HUES64 (cell line): ENCODE results near the gene OLAH.

Source experiments
- H3K27ac ChIP-seq: 2 replicates; pipeline ENCODE4 v1.7.0; 2013; ENCODE audit warnings: low read depth, low read length, inconsistent platforms
- H3K27me3 ChIP-seq: 2 replicates; pipeline ENCODE4 v1.6.1; 2013; ENCODE audit warnings: mild to moderate bottlenecking, low read length; ENCODE audit not compliant: insufficient read depth
- H3K36me3 ChIP-seq: 2 replicates; pipeline ENCODE4 v1.6.1; 2013; ENCODE audit warnings: mild to moderate bottlenecking, low read length; ENCODE audit not compliant: insufficient read depth
- H3K4me1 ChIP-seq: 2 replicates; pipeline ENCODE4 v1.6.1; 2013; ENCODE audit warnings: mild to moderate bottlenecking, low read length, moderate library complexity; ENCODE audit not compliant: insufficient read depth
- H3K4me3 ChIP-seq: 2 replicates; pipeline ENCODE4 v1.5.1; 2013; ENCODE audit warnings: mild to moderate bottlenecking, low read length, moderate library complexity
- H3K9ac ChIP-seq: 2 replicates; pipeline ENCODE4 v1.6.1; 2013; ENCODE audit warnings: mild to moderate bottlenecking, low read depth, low read length
- H3K9me3 ChIP-seq: 2 replicates; pipeline ENCODE4 v1.6.1; 2013; ENCODE audit warnings: low read depth, low read length; ENCODE audit not compliant: insufficient read depth
- WGBS: fragments of 150-250, 120-280 bp; methylation state at CpG from one replicate; pipeline ENCODE4 v1.1.7; 2013; ENCODE audit warnings: missing lambda C conversion rate; 5-methylcytosine and 5-hydroxymethylcytosine counted together

Gene OLAH

GRCh38 chr10:15038416-15038815 is 5.3 kb upstream of the OLAH start:
- WGBS, result 92% methylated on average over 10 of the region's 10 CpGs
- no peaks in the 10 kb centered on the region for H3K36me3 ChIP-seq
- no peak overlapping the region for H3K4me3 ChIP-seq
- H3K9me3 ChIP-seq, result no peaks in the 10 kb centered on the region
- no peak overlapping the region for H3K9ac ChIP-seq
- H3K27me3 ChIP-seq, result no peaks in the 10 kb centered on the region
- no peak overlapping the region for H3K27ac ChIP-seq
- H3K4me1 ChIP-seq, result peaks cover 6% of the 10 kb centered on the region; the same call in 1 of the 2 replicates

GRCh38 chr10:15045380-15045779 is 1.6 kb downstream of the OLAH start:
- H3K27me3 ChIP-seq, result no peaks in the 10 kb centered on the region
- no peaks in the 10 kb centered on the region for H3K36me3 ChIP-seq
- H3K9me3 ChIP-seq, result no peaks in the 10 kb centered on the region
- WGBS, result 87% methylated on average over 1 of the region's 1 CpG
- no peak overlapping the region for H3K4me3 ChIP-seq
- no peak overlapping the region for H3K9ac ChIP-seq
- peak overlapping the region; percentile 27; the same call in 1 of the 2 replicates for H3K27ac ChIP-seq
- no peaks in the 10 kb centered on the region; the same call in 1 of the 2 replicates for H3K4me1 ChIP-seq

- Histone ChIP-seq H3K4me1 (no peaks in the 10 kb centered on the region; the same call in 1 of the 2 replicates), H3K27me3 (no peaks in the 10 kb centered on the region), H3K9me3 (no peaks in the 10 kb centered on the region), H3K36me3 (no peaks in the 10 kb centered on the region), H3K9ac (no peak overlapping the region), H3K27ac (no peak overlapping the region), H3K4me3 (no peak overlapping the region)
- 86% methylated on average over 5 of the region's 5 CpGs for WGBS
Observed at GRCh38 chr10:15046626-15047025, 2.9 kb downstream of the OLAH start.

GRCh38 chr10:15049533-15049932 is 5.8 kb downstream of the OLAH start:
- Histone ChIP-seq H3K9me3 (no peaks in the 10 kb centered on the region), H3K4me1 (no peaks in the 10 kb centered on the region; the same call in 1 of the 2 replicates), H3K27ac (no peak overlapping the region), H3K4me3 (no peak overlapping the region), H3K9ac (no peak overlapping the region), H3K27me3 (no peaks in the 10 kb centered on the region), H3K36me3 (no peaks in the 10 kb centered on the region)

- Histone ChIP-seq H3K9ac (no peak overlapping the region), H3K27ac (no peak overlapping the region), H3K36me3 (no peaks in the 10 kb centered on the region), H3K4me1 (no peaks in the 10 kb centered on the region), H3K4me3 (no peak overlapping the region), H3K27me3 (no peaks in the 10 kb centered on the region), H3K9me3 (no peaks in the 10 kb centered on the region)
- WGBS, result 95% methylated on average over 7 of the region's 7 CpGs
Observed at GRCh38 chr10:15052121-15052520, 8.4 kb downstream of the OLAH start.

GRCh38 chr10:15053061-15053460 is 9.3 kb downstream of the OLAH start:
- 98% methylated on average over 3 of the region's 3 CpGs for WGBS
- H3K9ac ChIP-seq, result no peak overlapping the region

GRCh38 chr10:15058689-15059088 is 14.9 kb downstream of the OLAH start:
- Histone ChIP-seq H3K27ac (no peak overlapping the region), H3K27me3 (no peaks in the 10 kb centered on the region), H3K9me3 (peaks cover 6% of the 10 kb centered on the region; the same call in 1 of the 2 replicates), H3K4me1 (no peaks in the 10 kb centered on the region), H3K9ac (no peak overlapping the region), H3K4me3 (no peak overlapping the region), H3K36me3 (no peaks in the 10 kb centered on the region)
- 90% methylated on average over 1 of the region's 1 CpG for WGBS

More at GRCh38 chr10:15053061-15053460, 9.3 kb downstream of the OLAH start:
- no peaks in the 10 kb centered on the region for H3K9me3 ChIP-seq
- no peaks in the 10 kb centered on the region for H3K27me3 ChIP-seq
- no peak overlapping the region for H3K27ac ChIP-seq
- no peaks in the 10 kb centered on the region for H3K4me1 ChIP-seq
- H3K4me3 ChIP-seq, result no peak overlapping the region
- H3K36me3 ChIP-seq, result no peaks in the 10 kb centered on the region

- no peaks in the 10 kb centered on the region for H3K27me3 ChIP-seq
- no peak overlapping the region for H3K4me3 ChIP-seq
- 92% methylated on average over 4 of the region's 4 CpGs for WGBS
- no peak overlapping the region for H3K9ac ChIP-seq
- peaks cover 6% of the 10 kb centered on the region; the same call in 1 of the 2 replicates for H3K9me3 ChIP-seq
- H3K36me3 ChIP-seq, result no peaks in the 10 kb centered on the region
- H3K27ac ChIP-seq, result no peak overlapping the region
- no peaks in the 10 kb centered on the region for H3K4me1 ChIP-seq
Observed at GRCh38 chr10:15059914-15060313, 16.2 kb downstream of the OLAH start.

GRCh38 chr10:15060638-15061037 is 16.9 kb downstream of the OLAH start:
- no peaks in the 10 kb centered on the region for H3K4me1 ChIP-seq
- H3K4me3 ChIP-seq, result no peak overlapping the region
- H3K9ac ChIP-seq, result no peak overlapping the region
- H3K9me3 ChIP-seq, result peaks cover 8% of the 10 kb centered on the region; the same call in 1 of the 2 replicates
- H3K27me3 ChIP-seq, result no peaks in the 10 kb centered on the region
- no peak overlapping the region for H3K27ac ChIP-seq
- H3K36me3 ChIP-seq, result no peaks in the 10 kb centered on the region
- WGBS, result 90% methylated on average over 2 of the region's 2 CpGs

GRCh38 chr10:15067154-15067553 is 23.4 kb downstream of the OLAH start:
- H3K27me3 ChIP-seq, result no peaks in the 10 kb centered on the region
- H3K4me1 ChIP-seq, result no peaks in the 10 kb centered on the region
- H3K36me3 ChIP-seq, result no peaks in the 10 kb centered on the region
- peaks cover 16% of the 10 kb centered on the region for H3K9me3 ChIP-seq
- H3K27ac ChIP-seq, result no peak overlapping the region
- H3K9ac ChIP-seq, result no peak overlapping the region
- no peak overlapping the region for H3K4me3 ChIP-seq
- 95% methylated on average over 5 of the region's 5 CpGs for WGBS

- no peak overlapping the region for H3K27ac ChIP-seq
Observed at GRCh38 chr10:15068802-15069201, 25.1 kb downstream of the OLAH start.

GRCh38 chr10:15069230-15069629 is 25.5 kb downstream of the OLAH start:
- no peak overlapping the region for H3K4me3 ChIP-seq
- WGBS, result 82% methylated on average over 4 of the region's 4 CpGs

More at GRCh38 chr10:15068802-15069201, 25.1 kb downstream of the OLAH start:
- peaks cover 29% of the 10 kb centered on the region for H3K9me3 ChIP-seq
- WGBS, result 86% methylated on average over 3 of the region's 3 CpGs
- H3K4me3 ChIP-seq, result no peak overlapping the region
- H3K36me3 ChIP-seq, result 0 out of 2 replicates have a peak, but pooled peaks cover 4% of the 10 kb centered on the region
- H3K9ac ChIP-seq, result no peak overlapping the region
- no peaks in the 10 kb centered on the region for H3K27me3 ChIP-seq
- no peaks in the 10 kb centered on the region for H3K4me1 ChIP-seq

More at GRCh38 chr10:15069230-15069629, 25.5 kb downstream of the OLAH start:
- Histone ChIP-seq H3K4me1 (no peaks in the 10 kb centered on the region), H3K27me3 (no peaks in the 10 kb centered on the region), H3K36me3 (0 out of 2 replicates have a peak, but pooled peaks cover 4% of the 10 kb centered on the region), H3K9ac (no peak overlapping the region), H3K9me3 (peaks cover 32% of the 10 kb centered on the region), H3K27ac (no peak overlapping the region)
